Measurements from ENCODE around the gene NAPA.

DNA sequence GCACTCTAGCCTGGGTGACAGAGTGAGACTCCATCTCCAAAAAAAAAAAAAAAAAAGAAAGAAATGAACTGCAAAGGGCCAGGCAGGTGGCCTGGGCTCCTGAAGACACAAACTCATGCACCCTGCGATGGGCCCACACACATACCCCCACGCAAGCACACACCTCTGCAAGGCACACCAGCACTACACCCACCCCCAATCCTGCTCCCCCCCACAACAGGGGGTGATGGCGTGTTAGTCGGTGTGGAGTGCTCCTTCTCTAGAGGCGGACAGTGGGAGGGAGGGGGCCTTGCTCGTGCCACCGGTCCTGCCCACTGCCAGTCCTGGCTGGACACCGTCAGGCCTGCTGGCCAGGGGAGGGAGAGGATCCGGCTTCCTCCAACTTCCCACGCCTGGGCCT, 41.5 kb downstream of the NAPA start:
- TF ChIP-seq, protein P1, sequence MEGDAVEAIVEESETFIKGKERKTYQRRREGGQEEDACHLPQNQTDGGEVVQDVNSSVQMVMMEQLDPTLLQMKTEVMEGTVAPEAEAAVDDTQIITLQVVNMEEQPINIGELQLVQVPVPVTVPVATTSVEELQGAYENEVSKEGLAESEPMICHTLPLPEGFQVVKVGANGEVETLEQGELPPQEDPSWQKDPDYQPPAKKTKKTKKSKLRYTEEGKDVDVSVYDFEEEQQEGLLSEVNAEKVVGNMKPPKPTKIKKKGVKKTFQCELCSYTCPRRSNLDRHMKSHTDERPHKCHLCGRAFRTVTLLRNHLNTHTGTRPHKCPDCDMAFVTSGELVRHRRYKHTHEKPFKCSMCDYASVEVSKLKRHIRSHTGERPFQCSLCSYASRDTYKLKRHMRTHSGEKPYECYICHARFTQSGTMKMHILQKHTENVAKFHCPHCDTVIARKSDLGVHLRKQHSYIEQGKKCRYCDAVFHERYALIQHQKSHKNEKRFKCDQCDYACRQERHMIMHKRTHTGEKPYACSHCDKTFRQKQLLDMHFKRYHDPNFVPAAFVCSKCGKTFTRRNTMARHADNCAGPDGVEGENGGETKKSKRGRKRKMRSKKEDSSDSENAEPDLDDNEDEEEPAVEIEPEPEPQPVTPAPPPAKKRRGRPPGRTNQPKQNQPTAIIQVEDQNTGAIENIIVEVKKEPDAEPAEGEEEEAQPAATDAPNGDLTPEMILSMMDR (IDR thresholded peaks at IDR 0.05; ENCODE audit: low read depth, low read length, poor library complexity, severe bottlenecking), result no peak
- TF ChIP-seq EZH2phosphoT487 (IDR thresholded peaks at IDR 0.05; ENCODE audit: borderline replicate concordance, low read length), result no peak

Data from DOHH2 (cell line).